Measurements from ENCODE around the gene CRMP1. TPM values are rescaled to one million over a fixed set of nuclear protein-coding genes. Genes with fewer than 3 reads are reported as not detected.

Gene CRMP1
- total and polyA plus RNA-seq, 2 of the 4 experiments (the other 2 are of a cell fraction) = 4.1 to 7.4 TPM

- Histone ChIP-seq H3K27me3 (ENCODE audit: control insufficient read depth, insufficient read depth, low read length) (peaks cover 7% of the 10 kb centered on the region; the same call in 1 of the 2 replicates), H3K4me3 (ENCODE audit: insufficient read depth, low read depth, low read length) (no peak overlapping the region), H2BK120ac (ENCODE audit: low read depth, low read length) (no peak overlapping the region), H3K23ac (ENCODE audit: low read depth, low read length) (no peak overlapping the region), H3K4me2 (ENCODE audit: low read depth, low read length) (no peak overlapping the region), H3K27ac (ENCODE audit: insufficient read depth, low read length) (no peak overlapping the region), H4K91ac (ENCODE audit: insufficient read depth, low read depth, low read length) (no peak overlapping the region), H2AK5ac (ENCODE audit: low read depth, low read length) (no peak overlapping the region), H3K56ac (ENCODE audit: extremely low read depth, insufficient read depth, low read length) (no peak overlapping the region), H2BK5ac (ENCODE audit: low read depth, low read length, poor library complexity, severe bottlenecking) (no peak overlapping the region), H4K20me1 (ENCODE audit: insufficient read depth, low read length) (no peaks in the 10 kb centered on the region), H3K9ac (ENCODE audit: low read depth, low read length) (no peak overlapping the region), H3K9me3 (ENCODE audit: control insufficient read depth, insufficient read depth, low read length) (peaks cover 2% of the 10 kb centered on the region; the same call in 1 of the 2 replicates), H4K8ac (ENCODE audit: low read depth in 2 of 2, low read length in 2 of 2) (no peak overlapping the region), H2BK20ac (ENCODE audit: low read depth, low read length) (no peak overlapping the region), H4K5ac (ENCODE audit: low read depth, low read length) (no peak overlapping the region), H2AK9ac (replicated peaks; ENCODE audit: low read depth, low read length, poor library complexity) (no peak overlapping the region), H3K4ac (ENCODE audit: low read depth, low read length) (no peak overlapping the region), H3K36me3 (ENCODE audit: control insufficient read depth, insufficient read depth, low read length) (no peaks in the 10 kb centered on the region), H3K9me1 (ENCODE audit: insufficient read depth, low read length) (no peaks in the 10 kb centered on the region), H3K79me1 (ENCODE audit: low read depth in 1 of 2, low read length in 2 of 2) (no peaks in the 10 kb centered on the region), H2BK15ac (ENCODE audit: low read depth, low read length) (no peak overlapping the region), H3K4me1 (ENCODE audit: control insufficient read depth, insufficient read depth, low read length) (no peaks in the 10 kb centered on the region), H3K14ac (replicated peaks; ENCODE audit: low read depth, low read length) (no peak overlapping the region), H2AFZ (replicated peaks; ENCODE audit: low read length, poor library complexity) (no peak overlapping the region), H3K18ac (ENCODE audit: low read depth, low read length) (no peak overlapping the region)
- BruUV-seq (replicated peaks) = no TSS peak
- dilution Hi-C loops (cut with HindIII; ENCODE audit: low sequenced_read_pairs, unreplicated experiment) = no loop called here
- intact Hi-C loops (cut with micrococcal nuclease) = no loop called here
- ATAC-seq (ENCODE audit: low read depth) (no peak), DNase-seq (no peak)
- ChIA-PET POLR2A (ENCODE audit: unreplicated experiment) (no interaction called here), CTCF (no interaction called here)
- TF ChIP-seq CEBPB (IDR thresholded peaks at IDR 0.05; ENCODE audit: low read depth, low read length) (no peak), MAFK (IDR thresholded peaks at IDR 0.05; ENCODE audit: low read depth, low read length) (no peak), POLR2A (IDR thresholded peaks at IDR 0.05; ENCODE audit: low read depth, low read length) (no peak), RCOR1 (IDR thresholded peaks at IDR 0.05; ENCODE audit: insufficient replicate concordance, low read length) (no peak), MAZ (IDR thresholded peaks at IDR 0.05; ENCODE audit: borderline replicate concordance, low read depth, low read length) (no peak)
- TF ChIP-seq, protein P1, sequence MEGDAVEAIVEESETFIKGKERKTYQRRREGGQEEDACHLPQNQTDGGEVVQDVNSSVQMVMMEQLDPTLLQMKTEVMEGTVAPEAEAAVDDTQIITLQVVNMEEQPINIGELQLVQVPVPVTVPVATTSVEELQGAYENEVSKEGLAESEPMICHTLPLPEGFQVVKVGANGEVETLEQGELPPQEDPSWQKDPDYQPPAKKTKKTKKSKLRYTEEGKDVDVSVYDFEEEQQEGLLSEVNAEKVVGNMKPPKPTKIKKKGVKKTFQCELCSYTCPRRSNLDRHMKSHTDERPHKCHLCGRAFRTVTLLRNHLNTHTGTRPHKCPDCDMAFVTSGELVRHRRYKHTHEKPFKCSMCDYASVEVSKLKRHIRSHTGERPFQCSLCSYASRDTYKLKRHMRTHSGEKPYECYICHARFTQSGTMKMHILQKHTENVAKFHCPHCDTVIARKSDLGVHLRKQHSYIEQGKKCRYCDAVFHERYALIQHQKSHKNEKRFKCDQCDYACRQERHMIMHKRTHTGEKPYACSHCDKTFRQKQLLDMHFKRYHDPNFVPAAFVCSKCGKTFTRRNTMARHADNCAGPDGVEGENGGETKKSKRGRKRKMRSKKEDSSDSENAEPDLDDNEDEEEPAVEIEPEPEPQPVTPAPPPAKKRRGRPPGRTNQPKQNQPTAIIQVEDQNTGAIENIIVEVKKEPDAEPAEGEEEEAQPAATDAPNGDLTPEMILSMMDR (conservative IDR thresholded peaks at IDR 0.05; ENCODE audit: low read depth, low read length) = no peak
- TF ChIP-seq, protein P2, sequence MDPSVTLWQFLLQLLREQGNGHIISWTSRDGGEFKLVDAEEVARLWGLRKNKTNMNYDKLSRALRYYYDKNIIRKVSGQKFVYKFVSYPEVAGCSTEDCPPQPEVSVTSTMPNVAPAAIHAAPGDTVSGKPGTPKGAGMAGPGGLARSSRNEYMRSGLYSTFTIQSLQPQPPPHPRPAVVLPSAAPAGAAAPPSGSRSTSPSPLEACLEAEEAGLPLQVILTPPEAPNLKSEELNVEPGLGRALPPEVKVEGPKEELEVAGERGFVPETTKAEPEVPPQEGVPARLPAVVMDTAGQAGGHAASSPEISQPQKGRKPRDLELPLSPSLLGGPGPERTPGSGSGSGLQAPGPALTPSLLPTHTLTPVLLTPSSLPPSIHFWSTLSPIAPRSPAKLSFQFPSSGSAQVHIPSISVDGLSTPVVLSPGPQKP (IDR thresholded peaks at IDR 0.05; ENCODE audit: borderline replicate concordance, low read depth, low read length) = no peak
- in situ Hi-C loops (cut with MboI; ENCODE audit: low sequenced_read_pairs) = no loop called here
- 0% methylated on average over 2 of the region's 8 CpGs; no CpG with 5 or more reads in 1 of the 2 experiments for WGBS, 2 experiments (ENCODE audit: extremely low coverage in 2 of 2, insufficient read length in 1 of 2)
These were observed 12.8 kb upstream of the CRMP1 start for GRCh38 chr4:5905714-5906113.
